ENCODE measurements around the gene CBX6.

CBX6 gene

DNA sequence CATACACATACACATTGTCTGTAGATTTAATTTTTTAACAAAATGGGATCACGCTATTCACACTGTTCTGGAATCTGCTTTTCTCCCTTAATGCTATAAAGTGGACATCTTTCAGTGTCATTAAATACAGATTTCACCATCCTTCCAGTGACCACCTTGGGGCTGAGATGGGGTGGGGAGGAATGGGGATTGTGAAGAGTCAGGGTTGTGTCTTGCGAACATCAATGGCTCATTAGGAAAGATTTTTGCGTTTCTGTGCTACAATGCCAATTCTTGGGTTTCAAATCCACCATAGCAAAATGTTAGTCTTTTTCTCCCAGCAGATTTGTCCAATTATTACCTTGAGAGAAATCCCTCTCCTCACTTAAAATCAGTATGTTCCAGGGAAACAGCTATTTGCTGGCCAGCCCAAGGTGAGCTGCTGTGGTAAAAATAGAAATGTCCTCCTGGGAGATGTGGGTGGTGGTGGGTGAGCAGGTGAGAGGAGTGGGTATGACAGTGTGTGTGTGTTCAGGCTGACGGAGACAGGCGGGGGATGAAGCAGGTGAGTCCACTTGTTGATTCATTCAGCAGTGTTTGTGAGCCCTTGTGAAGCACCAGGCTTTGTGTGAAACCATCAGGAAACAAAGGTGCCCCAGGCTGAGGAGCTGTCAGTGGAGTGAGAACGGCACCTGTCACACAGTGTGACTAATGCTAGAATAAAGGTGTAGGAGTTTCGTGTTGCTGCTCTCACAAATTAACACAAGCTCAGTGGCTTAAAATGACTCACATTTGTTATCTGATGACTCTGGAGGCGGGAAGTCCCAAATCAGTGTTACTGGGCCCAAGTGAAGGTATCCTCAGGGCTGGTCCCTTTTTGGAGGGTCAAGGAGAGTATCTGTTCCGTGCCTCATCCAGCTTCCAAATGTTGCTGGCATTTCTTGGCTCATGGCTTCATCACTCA, 1.7 kb upstream of the CBX6 start:
- peak; percentile 87 for DNase-seq (ENCODE audit: low spot score)

DNA sequence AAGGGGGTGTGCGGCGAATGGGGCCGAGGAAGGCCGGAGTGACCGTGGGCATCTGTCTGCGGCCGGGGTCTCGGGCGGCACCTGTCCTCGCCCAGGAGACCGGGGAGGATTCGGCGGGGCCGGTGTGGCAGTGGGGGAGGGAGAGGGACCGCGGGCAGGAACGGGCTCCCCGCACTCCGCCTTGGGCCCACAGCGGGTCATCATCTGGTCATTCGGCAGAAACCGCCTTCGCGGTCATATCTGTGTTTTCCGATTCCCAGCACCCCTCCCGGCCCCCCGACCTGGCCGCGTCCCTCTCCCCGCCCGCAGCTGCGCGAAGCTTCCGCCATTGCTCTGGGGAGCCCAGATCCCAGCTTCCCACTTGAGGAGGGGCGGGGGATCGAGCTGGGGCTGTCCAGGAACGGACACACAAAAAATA, 824 bp upstream of the CBX6 start:
- no peak for DNase-seq (ENCODE audit: low spot score)

DNA sequence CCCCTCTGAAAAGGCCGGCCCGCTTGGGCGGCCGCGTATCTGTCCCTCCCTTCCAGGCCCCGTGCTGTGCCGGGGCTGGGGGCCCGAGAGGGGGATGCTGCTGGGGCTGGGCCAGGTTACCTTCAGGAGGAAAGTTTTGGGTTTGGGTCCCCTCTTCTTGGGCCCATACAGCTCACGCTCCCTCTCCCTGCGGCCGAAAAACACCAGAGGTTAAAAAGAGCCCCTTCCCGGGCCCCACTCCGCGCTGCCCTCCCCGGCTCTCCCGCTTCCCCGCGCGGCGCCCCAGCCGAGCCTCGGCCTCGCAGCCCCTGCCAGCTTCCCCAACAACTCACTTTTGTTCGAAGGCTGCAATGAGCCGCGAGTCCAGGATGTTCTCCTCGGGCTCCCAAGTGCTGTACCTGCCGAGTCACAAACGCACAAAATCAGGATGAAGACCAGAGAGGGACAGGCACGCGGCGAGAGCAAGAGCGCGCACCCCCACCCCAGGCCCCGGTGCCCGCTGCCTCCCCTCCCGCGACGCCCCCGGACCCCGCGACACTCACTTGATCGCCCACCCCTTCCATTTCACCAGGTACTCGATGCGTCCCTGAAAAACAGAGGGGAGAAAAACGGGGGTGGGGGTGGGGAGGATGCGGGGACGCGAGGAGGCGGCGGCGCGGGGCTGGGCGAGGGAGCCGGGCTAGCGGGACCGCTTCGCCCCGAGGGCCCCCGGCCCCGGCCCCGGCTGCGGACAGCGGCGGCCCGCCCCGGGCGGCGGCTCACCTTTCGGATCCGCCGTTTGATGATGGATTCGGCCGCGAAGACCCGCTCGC, 450 bp downstream of the CBX6 start:
- no peak for DNase-seq (ENCODE audit: low spot score)

DNA sequence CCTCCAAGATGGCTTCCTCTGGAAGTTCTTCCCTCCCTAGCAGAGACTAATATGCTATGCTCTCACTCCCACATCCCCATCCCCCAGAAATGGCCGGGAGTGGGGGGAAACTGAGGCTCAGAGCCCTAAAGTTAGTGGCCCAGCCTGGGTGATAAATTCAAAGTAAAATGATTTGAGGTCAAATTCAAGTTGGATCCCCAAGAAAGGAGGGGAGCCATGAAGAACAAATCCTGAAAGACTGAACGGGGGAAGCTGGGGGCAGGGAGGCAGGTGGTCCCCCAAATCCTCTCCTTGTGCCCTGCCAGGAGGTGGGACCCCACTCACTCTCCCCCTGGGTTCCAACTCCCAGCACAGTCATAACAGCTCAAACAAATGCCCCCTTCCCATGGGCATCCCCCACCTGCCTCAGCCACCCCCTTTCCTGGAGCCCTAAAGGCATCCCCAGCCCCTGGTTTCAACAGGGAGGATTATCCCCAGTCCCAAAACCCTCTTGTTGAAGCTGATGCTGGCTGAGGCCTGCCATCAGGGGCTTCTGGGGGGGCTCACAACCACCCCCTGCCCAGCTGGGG, 1.1 kb downstream of the CBX6 start:
- DNase-seq (ENCODE audit: low spot score): no peak

DNA sequence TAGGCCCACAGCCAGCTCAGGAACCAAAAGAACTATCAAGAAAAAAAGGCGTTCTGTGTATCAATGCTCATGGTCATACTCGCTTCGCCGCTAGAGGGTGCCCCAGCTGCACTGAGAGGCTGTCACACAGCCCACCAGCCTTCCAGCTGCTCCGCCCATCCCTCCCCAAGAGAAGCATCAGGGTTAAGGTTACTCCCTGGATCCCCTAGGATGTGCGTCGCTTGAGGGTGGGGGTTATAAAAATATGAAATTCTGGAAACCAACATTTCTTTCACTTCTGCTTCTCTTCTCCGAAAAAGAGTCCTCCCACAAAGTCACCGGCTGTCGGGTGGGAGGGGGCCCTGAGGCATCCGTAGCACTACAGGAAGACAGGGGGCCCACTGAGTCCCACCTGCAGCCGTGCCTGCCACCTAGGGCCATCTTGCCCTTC, 1.7 kb downstream of the CBX6 start:
- DNase-seq (ENCODE audit: low spot score): peak; percentile 90

DNA sequence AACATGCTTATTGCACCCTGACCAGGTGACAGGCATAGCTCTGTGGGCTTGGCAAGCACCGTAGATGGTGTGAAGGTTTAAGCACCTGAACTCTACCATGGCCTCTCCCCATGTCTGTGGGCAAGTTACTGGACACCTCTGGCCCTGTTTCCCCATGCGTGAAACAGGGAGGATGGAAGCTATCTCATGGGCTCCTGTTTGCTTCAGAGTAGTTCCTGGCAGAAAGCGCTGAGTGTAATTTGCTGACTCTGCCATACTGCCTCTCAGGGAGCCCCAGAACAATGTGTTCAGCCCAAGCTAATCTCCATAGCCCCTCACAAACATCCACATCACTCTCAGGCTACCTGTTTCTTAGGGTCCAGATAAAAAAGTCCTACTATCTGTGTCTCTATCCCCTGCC, 2.4 kb downstream of the CBX6 start:
- no peak for DNase-seq (ENCODE audit: low spot score)

DNA sequence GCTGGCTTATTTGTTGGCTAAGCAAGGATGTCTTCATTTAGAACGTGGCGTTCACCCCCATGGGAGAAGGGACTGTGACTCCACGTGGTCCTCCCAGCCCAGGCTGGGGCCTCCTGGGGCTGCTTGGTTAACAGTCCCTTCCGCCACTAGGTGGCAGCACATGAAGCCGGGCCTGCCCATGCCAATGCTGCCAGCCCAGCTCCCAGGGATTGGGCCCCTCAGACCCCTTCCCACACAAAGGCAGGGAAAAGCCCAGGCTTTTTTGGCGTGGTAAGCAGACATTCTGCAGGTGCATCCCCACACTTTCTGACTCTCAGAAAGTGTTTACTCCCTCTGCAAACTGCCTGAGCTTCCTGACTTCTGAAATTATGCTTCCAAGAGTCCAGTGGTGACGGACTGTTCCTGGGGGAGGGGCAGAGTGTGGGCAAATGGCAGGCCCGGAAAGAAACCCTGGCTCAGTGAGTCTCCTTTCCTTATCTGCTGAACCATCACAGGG, 3.1 kb downstream of the CBX6 start:
- peak; percentile 90 for DNase-seq (ENCODE audit: low spot score)

DNA sequence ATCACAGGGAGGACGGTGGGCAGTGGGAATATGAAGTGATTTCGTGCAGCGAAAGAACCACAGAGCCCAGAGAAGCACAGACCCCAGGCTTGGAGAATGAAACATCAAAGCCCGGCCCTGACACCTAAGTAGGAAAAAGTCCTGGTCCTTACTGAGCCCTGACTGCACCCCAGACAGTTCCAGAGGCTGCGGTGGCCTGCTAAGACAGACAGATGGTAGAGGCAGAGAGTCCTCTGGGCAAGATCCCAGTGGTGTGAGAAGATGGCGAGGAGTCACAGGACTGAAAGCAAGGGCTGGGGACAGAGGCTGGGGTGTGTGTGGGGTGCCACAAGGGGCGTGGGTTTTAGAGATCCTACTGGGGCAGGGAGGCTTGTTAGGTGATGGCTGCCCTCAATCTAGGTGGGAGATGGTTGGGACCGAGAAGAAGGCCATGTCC, 3.7 kb downstream of the CBX6 start:
- no peak for DNase-seq (ENCODE audit: low spot score)

DNA sequence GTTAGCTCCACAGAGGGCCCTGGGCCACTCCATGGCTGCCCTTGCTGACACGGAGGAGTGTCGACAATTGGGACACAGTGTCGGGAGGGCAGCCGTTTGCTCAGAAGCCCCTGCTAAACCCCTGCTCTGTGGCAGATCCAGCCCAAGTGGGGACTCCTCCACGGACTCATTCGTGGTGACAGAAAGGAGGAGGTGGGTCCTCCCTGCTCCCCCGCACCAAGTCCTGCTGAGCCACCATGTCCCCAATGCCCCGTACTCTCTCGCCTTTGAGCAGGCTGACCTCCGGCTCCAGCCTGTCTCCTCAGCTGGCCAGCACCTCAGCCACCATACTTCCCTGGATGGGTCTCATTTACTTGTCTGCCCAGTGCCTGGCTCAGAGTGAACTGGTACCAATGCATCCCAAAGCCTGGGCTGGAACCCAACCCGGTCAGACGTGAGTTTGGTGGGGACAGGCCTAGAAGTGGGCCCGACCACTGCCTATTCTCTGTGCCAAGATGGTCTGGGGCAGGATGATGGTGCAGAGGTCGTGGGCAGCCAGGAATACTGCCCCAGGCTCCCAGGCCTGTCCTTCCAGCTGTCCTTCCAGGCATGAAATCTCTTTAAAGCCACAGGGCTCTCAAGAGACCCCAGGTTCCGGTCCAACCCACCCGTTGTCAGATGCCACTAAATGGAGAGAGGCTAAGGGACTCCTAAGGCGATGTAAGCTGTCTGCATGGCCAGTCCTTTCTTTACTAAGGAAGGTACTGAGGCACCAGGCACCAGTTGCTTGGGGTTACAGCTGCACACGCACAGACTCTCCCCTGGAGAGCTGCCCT, 4.3 kb downstream of the CBX6 start:
- DNase-seq (ENCODE audit: low spot score): no peak

DNA sequence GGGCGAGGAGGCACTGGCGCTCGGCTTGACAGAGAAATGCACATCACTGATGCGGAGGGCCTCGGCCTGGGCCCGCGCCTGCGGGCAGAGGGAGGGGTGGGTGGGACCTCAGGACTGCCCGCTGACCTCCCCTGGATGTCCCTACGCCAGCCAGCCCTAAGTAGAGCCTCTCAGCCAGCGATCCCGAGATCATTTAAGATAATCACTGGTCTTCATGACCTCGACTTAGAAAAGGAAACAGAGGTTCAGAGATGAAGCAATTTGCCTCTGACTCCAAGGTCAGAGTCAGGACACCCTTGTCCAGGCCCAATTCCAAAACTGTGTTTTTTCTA, 4.9 kb downstream of the CBX6 start:
- no peak for DNase-seq (ENCODE audit: low spot score)

DNA sequence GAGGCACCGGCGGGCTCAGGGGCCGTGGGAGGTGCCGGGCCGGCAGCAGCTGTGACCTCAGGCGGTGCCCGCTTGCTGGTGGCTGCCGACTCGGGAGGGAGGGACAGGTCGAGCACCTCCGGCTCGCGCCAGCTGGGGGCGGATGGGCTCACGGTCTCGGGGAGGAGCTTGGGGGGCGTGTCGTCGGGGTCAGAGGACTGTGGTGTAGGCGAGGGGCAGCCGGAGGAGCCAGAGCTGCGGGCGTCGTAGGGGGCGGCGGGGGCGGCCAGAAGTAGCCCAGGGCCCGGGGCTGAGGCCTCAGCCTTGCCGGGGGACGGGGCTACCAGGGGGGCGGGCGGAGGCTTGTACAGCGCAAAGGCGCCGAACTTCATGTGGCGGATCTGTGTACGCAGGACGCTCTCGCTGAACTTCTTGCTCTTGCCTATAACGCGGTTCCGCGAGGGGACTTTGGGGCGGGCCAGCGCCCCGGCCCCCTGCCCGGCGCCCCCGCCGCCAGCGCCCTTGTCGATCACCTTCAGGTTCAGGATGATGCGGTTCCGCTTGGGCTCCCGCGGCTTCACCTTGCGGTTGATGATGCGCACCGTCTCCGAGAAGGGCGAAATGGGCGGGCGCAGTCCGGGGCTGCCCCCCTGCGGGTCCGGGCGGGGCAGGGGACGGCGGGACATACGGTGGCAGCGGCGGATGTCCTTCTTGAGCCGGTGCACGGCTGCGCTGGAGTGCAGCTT, 5.5 kb downstream of the CBX6 start:
- no peak for DNase-seq (ENCODE audit: low spot score)

DNA sequence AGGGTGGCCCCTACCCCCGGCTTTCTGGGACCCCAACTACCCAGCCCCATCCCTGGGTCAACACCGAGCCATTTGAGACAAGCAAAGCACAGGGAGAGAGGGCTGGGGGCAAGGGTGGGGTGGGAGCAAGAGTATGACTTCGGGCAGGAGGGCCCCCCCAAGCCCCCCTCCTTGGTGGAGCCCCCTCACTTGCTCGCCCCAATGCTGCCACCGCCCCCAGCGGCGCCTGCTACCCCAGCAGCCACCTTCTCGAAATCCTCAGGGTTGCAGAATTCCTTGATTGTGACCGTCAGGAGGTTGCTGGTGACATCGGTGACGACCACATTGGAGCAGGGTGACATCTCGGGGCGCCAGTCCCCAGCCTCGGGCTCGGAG, 6.0 kb downstream of the CBX6 start:
- no peak for DNase-seq (ENCODE audit: low spot score)

DNA sequence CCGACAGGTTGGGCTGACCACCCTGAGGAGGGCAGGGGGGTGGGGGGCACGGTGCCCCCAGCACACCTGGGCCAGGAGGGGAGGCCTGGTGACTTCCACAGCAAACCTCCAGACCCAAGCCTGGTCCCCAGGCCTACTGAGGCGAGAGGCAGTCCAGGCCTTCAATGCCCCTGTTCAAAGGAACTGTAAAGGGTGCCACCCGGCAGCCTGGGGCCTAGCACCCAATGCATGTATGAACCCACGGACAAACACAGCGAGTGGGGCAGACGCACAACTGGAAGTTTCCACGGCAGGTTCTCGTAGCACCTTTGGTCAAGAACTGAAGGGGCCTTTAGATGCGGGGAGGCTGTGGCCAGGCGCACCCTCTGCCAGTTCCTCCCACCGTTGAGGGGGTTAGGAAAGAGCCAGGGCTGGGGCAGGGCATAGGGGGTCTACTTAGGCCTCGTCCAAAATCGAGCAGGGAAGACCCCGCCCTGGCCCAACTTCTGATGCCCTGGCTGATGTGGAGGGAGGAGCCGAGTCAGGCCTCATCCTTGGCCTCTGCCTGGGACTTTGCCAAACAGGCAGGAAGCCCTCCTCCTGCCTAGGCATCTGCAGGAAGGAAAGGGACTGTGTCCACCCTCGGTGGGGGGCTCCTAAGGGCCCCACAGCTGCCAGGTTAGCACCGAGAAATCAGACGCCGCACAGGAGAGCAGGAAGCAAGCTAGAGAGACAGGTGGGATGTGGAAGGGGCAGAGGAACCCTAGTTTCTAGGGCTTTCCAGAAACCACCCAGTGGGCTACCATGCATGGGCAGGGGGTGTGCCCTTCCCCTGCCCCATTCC, 6.6 kb downstream of the CBX6 start:
- no peak for DNase-seq (ENCODE audit: low spot score)

DNA sequence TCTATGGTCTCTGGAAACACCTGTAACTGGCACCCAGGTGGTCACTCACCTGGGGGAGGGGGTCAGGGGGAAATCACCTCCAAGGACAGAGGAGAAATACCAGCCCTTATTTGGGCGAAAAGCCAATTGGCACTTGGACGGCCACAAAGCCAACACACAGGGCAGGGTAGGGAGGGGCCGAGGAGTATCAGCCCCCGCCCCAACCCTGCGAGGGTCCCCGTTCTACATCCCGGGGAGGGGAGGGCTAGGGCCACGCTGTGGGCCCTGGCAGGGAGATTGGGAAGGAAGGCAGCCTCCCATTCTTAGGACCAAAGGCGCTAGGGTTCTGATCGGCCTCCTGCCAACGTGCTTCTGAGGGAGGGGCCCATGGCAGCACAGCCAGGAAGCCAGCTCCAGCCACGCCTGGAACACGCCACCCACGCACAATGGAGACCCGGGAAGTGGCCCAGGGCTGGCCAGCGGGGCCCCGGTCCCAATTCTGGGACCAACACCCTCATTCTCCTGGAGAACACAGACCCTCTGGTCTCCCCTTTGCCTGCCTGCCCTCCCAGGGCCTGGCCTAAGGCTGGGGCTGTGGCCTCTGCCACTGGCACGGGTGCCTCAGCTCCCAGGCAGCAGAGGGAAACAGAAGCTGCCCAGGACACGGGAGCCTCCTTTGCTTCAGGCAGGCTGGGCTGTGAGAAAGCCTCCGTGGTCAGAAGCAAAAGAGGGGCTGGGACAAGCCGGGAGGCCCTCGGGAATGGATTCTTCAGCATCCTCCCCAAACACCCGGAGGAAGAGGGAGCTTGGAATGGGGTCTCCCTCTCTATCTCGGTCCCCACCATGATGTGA, 7.4 kb downstream of the CBX6 start:
- no peak for DNase-seq (ENCODE audit: low spot score)

DNA sequence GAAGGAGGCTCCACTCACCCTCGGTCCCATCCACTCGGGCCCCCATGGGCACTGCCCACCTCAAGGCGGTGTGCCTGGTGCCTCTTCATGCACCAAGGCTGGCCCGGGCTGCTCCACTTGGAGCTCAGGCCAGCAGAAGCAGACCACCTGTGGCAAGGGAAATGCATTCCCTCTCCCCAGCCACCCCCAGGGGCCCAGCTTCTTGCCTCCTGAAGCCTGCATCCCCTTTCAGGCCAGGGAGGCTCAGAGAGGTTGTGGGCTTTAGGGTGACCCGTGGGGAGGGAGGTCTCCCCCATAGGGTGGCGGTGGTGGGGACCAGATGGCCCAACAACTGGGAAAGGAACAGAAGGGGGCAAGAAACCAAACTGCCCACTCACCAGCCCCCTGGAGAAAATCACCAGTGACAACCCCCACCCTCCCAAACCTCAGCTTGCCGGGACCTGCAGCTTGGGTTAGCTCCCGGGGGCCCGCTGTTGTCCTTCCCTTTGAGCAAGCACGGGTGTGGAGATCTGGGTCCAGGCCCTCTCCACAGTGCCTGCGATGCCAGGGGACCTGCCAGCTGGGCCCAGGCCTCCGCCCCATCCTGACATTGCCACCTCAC, 8.4 kb downstream of the CBX6 start:
- no peak for DNase-seq (ENCODE audit: low spot score)

DNA sequence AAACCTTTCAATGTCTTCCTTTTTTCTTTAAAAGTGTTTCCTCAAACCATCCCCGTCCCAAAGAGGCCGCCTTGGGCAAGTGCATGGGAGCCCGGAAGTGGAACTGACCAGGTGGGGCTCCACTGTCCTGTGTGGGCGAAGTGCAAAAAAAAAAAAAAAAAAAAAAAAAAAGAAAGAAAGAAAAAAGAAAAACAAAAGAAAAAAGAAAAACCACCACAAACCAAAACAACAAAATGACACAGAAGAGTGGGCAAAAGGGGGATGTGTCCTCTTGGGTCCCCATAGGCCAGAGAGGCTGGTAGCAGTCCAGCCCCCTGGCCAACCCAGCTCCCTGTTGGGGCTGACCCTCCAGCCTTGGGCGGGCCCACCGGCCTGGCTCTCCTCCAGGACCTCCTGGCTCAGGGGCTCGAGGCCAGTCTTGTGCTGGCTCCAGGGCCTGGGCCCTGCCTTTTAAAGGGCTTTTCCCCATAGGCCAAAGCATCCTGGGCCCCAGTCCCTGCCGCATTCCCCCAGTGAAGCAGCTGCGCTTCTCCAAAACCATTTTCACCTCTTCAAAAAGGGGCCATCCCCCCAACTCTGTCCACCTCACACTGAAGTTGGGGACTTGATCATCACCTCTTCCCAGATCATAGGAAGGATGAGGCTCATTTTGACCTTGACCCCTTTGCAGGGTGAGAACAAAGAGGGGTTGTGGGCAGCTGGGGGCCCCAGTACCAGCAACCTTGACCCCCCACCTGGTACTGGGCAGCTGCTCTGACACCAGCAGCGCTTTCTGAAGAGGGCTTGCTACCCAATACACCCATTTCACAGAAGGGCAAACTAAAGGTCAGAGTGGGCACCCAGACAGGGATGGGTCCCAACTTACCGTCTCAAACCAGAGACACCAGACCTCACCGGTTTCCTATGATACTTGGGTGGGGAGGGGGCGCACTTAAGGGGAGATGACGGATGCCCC, 9.4 kb downstream of the CBX6 start:
- DNase-seq (ENCODE audit: low spot score): no peak

DNA sequence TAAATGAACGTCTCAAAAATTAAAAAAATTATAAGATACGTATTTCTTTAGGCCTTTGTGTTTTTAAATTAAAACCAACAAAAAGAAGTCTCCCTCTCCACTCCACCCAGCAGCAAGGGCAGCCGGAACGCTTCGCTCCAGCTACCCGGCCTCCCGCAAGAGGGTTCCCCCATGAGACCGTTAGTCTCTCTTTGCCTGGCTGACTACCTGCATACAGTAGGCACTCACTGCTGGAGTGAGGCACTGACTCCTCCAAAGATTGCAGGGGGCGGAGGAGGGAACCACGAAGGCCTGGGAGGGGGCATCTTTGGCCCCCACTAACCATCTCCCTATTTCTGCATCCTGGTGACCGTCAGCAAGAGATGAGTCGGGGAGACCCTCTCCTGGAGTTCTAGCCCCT, 10.1 kb downstream of the CBX6 start:
- DNase-seq (ENCODE audit: low spot score): no peak
